Activated B cell treated with CpG ODN at 0.5 μM for 24 hours (primary cell): ENCODE data around the gene CLCNKB. TPM values are rescaled to one million over a fixed set of nuclear protein-coding genes. Genes with fewer than 3 reads are reported as not detected.
"Not testable (repeated sequence)": the region's sequence is repeated elsewhere in the genome, so short reads cannot be mapped to it uniquely, and the experiment has no call there.

Source experiments
- ATAC-seq: fragments of 200-7000 bp; cut with Tn5 transposase; one replicate; pipeline ENCODE4 v1.10.0; 2021; ENCODE audit warnings: low read depth, mild to moderate bottlenecking, moderate library complexity
- CTCF ChIA-PET: fragments of 350-600 bp; sonication (Branson Sonifier 250); formaldehyde crosslinking; loops from one replicate; lab custom pipeline; 2021; ENCODE audit warnings: antibody characterized with exemption; lab: Charles Lee
- POLR2A ChIA-PET: fragments of 350-600 bp; sonication (Branson Sonifier 250); formaldehyde crosslinking; loops from one replicate; lab custom pipeline; 2021; ENCODE audit warnings: antibody characterized with exemption; lab: Charles Lee
- DNase-seq: peaks from one replicate; pipeline ENCODE4 v3.0.0; 2022
- H3K27ac Mint-ChIP-seq: one replicate; pipeline ENCODE4 v1.8.0; 2020; ENCODE audit warnings: mixed read lengths
- H3K27me3 Mint-ChIP-seq: one replicate; pipeline ENCODE4 v1.8.0; 2021; ENCODE audit warnings: mixed read lengths
- H3K36me3 Mint-ChIP-seq: one replicate; pipeline ENCODE4 v1.8.0; 2021; ENCODE audit warnings: low read depth, mixed read lengths
- H3K4me1 Mint-ChIP-seq: one replicate; pipeline ENCODE4 v1.8.0; 2021; ENCODE audit warnings: mixed read lengths
- H3K4me3 Mint-ChIP-seq: one replicate; pipeline ENCODE4 v1.8.0; 2020; ENCODE audit warnings: mild to moderate bottlenecking, mixed read lengths
- H3K9me3 Mint-ChIP-seq: one replicate; pipeline ENCODE4 v1.8.0; 2020; ENCODE audit warnings: mixed read lengths
- CTCF ChIP-seq: fragments of 200-600 bp; IDR thresholded peaks from one replicate; pipeline ENCODE4 v1.8.0; 2022; ENCODE audit warnings: antibody characterized with exemption, mild to moderate bottlenecking
- intact Hi-C: fragments of 100-400 bp; cut with micrococcal nuclease; formaldehyde crosslinking; loops from one replicate; pipeline ENCODE4 v1.15.1; 2024
- total RNA-seq: library from RNA; stranded (reverse); gene quantifications from 2 replicates; pipeline ENCODE4 v1.2.3, GENCODE V29; 2022

Gene CLCNKB
- total RNA-seq, 1 donor from 2014 or later: not detected

GRCh38 chr1:16017461-16018303 lies 25.9 kb upstream of the CLCNKB start, which contains the start of gene HSPB7:
HSPB7 (minus strand) TSS chr1:16018043; CDS start chr1:16017963, 80 bp downstream.
- ChIA-PET POLR2A (no interaction called here), CTCF (no interaction called here)
- Mint-ChIP-seq H3K27me3 (peaks cover 3% of the 10 kb centered on the region), H3K4me1 (peaks cover 19% of the 10 kb centered on the region), H3K36me3 (no peaks in the 10 kb centered on the region), H3K27ac (no peak within 1 kb of the TSS), H3K4me3 (no peak within 1 kb of the TSS), H3K9me3 (no peaks in the 10 kb centered on the region)
- intact Hi-C loops: no loop called here
- ATAC-seq (no peak), DNase-seq (no peak)
- TF ChIP-seq CTCF: no peak

GRCh38 chr1:16018308-16018707 lies 25.3 kb upstream of the CLCNKB start:
- Mint-ChIP-seq H3K4me3 (no peak overlapping the region), H3K27ac (no peak overlapping the region), H3K27me3 (peaks cover 3% of the 10 kb centered on the region), H3K36me3 (no peaks in the 10 kb centered on the region), H3K4me1 (peaks cover 19% of the 10 kb centered on the region), H3K9me3 (no peaks in the 10 kb centered on the region)
- no peak for ATAC-seq
- ChIA-PET POLR2A (no interaction called here), CTCF (no interaction called here)
- intact Hi-C loops: no loop called here
- no peak for TF ChIP-seq CTCF
- no peak for DNase-seq

GRCh38 chr1:16018749-16019643 lies 24.6 kb upstream of the CLCNKB start:
- DNase-seq: no peak
- H3K4me3 Mint-ChIP-seq: no peak overlapping the region
- no peaks in the 10 kb centered on the region for H3K9me3 Mint-ChIP-seq
- POLR2A ChIA-PET: no interaction called here
- peaks cover 13% of the 10 kb centered on the region for H3K4me1 Mint-ChIP-seq
- H3K36me3 Mint-ChIP-seq: no peaks in the 10 kb centered on the region
- CTCF ChIA-PET: no interaction called here
- no peak overlapping the region for H3K27ac Mint-ChIP-seq
- peaks cover 3% of the 10 kb centered on the region for H3K27me3 Mint-ChIP-seq
- ATAC-seq: no peak
- intact Hi-C loops: no loop called here
- no peak for TF ChIP-seq CTCF

GRCh38 chr1:16019644-16020277 lies 23.8 kb upstream of the CLCNKB start:
- no peak overlapping the region for H3K27ac Mint-ChIP-seq
- ChIA-PET CTCF (no interaction called here), POLR2A (no interaction called here)
- peaks cover 6% of the 10 kb centered on the region for H3K4me1 Mint-ChIP-seq
- no peak for DNase-seq
- no peak overlapping the region for H3K4me3 Mint-ChIP-seq
- peaks cover 3% of the 10 kb centered on the region for H3K27me3 Mint-ChIP-seq
- TF ChIP-seq CTCF: no peak
- intact Hi-C loops: no loop called here
- H3K36me3 Mint-ChIP-seq: no peaks in the 10 kb centered on the region
- ATAC-seq: no peak
- no peaks in the 10 kb centered on the region for H3K9me3 Mint-ChIP-seq

- Mint-ChIP-seq H3K36me3 (no peaks in the 10 kb centered on the region), H3K4me3 (no peak overlapping the region), H3K9me3 (no peaks in the 10 kb centered on the region), H3K27me3 (peaks cover 3% of the 10 kb centered on the region), H3K27ac (no peak overlapping the region), H3K4me1 (peaks cover under 1% of the 10 kb centered on the region)
- ATAC-seq (no peak), DNase-seq (no peak)
- POLR2A ChIA-PET: no interaction called here
- intact Hi-C loops: no loop called here
- TF ChIP-seq CTCF: no peak
- CTCF ChIA-PET: no interaction called here
These were observed 23.3 kb upstream of the CLCNKB start for GRCh38 chr1:16020325-16020724.

GRCh38 chr1:16020878-16021277 lies 22.7 kb upstream of the CLCNKB start:
- H3K4me3 Mint-ChIP-seq, ATAC-seq, H3K9me3 Mint-ChIP-seq, H3K4me1 Mint-ChIP-seq, DNase-seq, POLR2A ChIA-PET, CTCF ChIA-PET, H3K27me3 Mint-ChIP-seq, H3K36me3 Mint-ChIP-seq, H3K27ac Mint-ChIP-seq: not testable (repeated sequence)
- intact Hi-C loops: loop anchor here (1.0 kb wide), 1 partner anchor 22 kb away; the partner anchor contains the start of gene CLCNKB
